ENCODE data around the gene MMS22L.
"Not testable (repeated sequence)": the region's sequence is repeated elsewhere in the genome, so short reads cannot be mapped to it uniquely, and the experiment has no call there.

The MMS22L gene

GRCh38 chr6:97218912-97219311, 64.1 kb downstream of the MMS22L start:
- no peak for DNase-seq

- no peak for DNase-seq
Observed at GRCh38 chr6:97215157-97215769, 67.8 kb downstream of the MMS22L start.

DNA sequence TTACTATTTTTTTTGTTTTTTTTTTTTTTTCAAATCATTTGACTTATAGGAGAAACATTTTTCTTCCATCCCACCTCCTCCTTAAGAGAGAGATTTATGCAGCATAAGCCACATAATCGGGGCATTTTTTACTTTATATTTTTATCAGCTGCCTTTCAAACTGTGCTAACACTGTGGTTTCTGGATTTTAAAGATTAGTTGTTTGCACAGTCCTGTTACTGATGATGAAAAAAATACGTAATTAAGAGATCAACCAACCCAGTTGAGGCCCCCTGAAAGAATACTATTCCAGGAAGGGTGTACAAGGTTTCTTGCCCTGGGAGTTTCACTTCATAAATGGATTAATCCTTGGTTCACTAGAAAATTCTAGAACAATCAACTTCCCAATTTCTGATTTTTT, 68.3 kb downstream of the MMS22L start:
- no peak for DNase-seq

DNA sequence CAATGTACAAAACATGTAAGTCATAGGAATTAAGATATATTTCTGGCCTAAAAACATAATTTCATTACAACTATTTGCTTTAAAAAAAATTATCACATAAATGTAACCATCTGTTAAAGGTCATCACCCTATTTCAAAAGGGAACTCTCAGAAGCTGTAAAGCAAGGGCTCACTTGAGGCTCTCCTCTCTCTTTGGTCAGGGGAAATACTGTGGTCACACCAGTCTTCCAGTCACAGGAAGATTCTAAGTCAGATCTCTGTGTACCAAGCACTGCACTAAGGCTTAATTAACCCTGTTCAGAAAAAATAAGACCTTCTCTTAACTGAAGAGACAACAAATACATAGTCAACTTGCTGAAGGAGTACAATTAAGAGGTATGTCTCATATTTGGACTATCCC, 75.6 kb downstream of the MMS22L start:
- DNase-seq, result no peak

GRCh38 chr6:97205966-97206365, 77.0 kb downstream of the MMS22L start:
- DNase-seq, result no peak

DNA sequence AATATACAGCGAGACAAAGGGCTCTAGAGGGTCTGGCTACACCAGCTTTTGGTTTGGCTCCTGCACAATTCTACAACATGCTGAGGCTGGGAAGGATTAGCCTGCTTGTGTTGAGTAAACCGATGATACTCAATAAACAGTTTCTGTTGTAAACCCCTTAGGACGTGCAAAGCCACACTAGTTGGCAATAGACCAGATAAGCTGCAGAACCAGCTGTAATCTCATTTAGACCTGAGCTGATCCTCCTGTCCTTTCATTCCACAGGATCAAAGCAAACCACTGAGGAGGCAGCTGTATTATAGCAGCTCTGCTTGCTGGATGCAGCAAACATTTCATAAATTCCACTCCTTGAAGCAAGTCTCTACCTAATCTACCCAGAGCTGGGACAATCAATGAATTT, 79.7 kb downstream of the MMS22L start:
- no peak for DNase-seq

DNA sequence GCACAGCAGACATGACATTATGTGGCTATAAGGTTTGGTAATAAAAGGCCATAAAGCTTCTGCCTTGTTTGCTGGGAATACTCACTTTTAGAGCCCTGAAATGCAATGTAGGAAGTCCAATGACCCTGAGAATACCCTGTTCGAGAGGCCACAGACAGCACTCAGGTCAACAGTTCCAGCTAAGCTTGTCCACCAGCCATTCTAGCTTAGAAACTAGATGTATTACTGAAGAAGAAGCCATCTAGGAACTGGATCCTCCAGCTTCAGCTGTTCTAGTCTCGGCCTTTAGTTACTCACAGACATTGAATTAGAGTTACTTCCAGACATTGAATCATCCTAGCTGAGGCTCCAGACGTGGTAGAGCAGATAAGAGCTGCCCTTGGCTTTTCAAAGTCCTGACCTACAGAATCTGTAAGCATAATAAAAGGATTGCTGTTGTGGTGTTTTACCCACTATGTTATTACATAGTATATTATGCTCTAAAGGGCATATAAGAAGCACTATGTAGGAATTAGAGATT, 84.9 kb downstream of the MMS22L start:
- no peak for DNase-seq

DNA sequence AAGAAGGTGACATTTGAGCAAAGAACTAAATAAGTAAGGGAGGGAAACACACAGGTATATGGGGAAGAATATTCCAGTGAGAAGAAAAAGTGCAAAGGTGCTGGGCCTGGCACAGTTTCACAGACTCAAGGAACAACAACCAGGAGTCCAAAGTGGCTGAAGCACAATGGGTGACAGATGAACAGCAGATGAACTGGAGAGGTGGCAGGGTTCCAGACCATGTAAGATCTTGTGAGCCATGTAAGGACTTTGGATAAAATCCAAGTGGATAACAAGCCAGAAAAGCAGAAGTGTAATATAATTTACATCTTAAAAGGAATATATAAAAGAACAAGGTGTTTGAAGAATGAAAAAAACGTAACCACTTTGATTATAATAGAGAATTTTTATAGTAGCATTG, 87.9 kb downstream of the MMS22L start:
- DNase-seq, result no peak

GRCh38 chr6:97189767-97190166, 93.2 kb downstream of the MMS22L start:
- no peak for DNase-seq

- DNase-seq, result no peak
Observed at GRCh38 chr6:97187951-97188350, 95.1 kb downstream of the MMS22L start.

DNA sequence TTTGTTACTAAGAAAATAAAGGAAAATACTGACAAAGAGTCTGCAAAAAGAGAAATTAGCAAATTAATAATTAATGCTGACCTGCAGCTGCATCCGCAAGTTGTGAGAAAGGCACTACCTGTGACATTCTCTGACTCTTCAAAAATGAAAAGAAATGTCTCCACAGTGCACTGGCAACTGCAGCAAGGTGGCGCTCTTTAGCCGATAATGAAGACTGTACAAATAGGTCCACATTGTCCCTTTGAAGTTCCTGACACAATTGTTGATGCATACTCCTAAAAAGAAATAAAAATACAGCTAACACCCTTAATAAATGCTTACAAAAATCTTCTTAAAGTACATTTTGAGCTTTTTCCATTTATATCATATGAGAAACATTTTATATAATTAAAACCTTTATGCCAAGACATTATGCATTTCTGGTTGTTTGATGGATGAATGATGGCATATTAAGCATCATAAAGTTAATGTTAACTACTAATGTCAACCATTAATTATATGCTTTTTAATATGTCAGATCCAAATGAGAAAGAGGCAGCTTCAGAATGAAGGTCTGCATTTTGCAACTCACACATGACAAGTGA, 96.5 kb downstream of the MMS22L start:
- DNase-seq, result peak; percentile 61

- no peak for DNase-seq
Observed at GRCh38 chr6:97177905-97178304, 105.1 kb downstream of the MMS22L start.

- DNase-seq, result no peak
Observed at GRCh38 chr6:97176468-97176867, 106.5 kb downstream of the MMS22L start.

GRCh38 chr6:97175806-97176205, 107.2 kb downstream of the MMS22L start:
- no peak for DNase-seq

- DNase-seq, result no peak
Observed at GRCh38 chr6:97174471-97174870, 108.5 kb downstream of the MMS22L start.

- DNase-seq, result no peak
Observed at GRCh38 chr6:97160280-97160679, 122.7 kb downstream of the MMS22L start.

GRCh38 chr6:97155447-97155846, 127.6 kb downstream of the MMS22L start:
- DNase-seq, result not testable (repeated sequence)

- no peak for DNase-seq
Observed at GRCh38 chr6:97154015-97154414, 129.0 kb downstream of the MMS22L start.

DNA sequence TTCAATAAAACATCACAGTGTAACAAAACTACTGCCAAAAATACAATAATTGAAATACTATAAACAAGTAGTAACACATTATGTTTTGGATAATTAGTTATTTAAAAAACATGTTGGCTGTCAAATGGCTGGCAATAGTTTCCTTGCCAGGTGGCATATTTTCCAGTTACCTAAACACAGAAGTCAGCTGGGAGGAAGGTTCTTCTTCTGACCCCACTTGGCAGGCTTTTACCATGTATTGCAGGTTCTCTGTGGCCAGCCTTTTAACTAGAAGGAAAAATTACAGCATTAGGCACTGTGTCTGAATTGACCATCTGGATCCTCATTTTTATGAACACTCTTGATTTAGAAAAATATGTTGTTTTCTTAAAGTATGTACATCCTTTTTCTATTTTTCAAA, 131.4 kb downstream of the MMS22L start:
- no peak for DNase-seq

DNA sequence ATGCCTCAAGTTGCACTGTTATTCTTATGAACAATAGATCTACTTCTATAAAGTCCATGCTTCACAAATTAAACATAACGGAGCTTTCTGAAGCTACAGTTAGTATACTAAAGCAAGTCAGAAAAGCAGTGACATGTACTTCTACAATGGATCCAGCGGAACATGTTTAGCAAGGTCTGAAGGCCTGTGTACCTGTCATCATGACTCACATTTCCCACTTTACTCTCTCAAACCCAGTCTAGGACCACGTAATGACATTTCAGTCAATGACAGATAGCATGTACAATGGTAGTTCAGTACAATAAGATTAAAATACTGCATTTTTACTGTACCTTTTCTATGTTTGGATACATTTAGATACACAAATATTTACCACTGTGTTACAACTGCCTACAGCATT, 132.1 kb downstream of the MMS22L start:
- DNase-seq, result no peak

DNA sequence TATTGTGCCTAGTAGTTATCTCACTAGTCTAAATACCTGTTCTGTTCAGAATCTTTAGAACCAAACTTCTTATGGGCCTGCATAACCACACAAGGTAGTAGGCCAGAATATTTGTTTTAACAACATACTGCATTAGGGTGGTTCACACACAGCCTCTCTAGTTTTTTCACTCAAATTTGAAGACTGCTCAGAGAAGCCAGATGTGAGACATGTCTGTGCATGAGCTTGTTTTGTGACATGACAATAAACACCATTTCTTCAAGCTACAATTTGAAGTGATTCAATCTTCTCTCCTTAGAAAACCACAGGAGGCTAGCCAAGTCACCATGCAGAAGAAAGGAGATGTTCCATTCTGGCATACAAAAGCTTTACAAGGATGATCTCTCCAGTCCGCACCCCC, 135.6 kb downstream of the MMS22L start:
- DNase-seq, result no peak

- no peak for DNase-seq
Observed at GRCh38 chr6:97145691-97146090, 137.3 kb downstream of the MMS22L start.

GRCh38 chr6:97141756-97142155, 141.3 kb downstream of the MMS22L start:
- DNase-seq, result no peak

- no peak for DNase-seq
Observed at GRCh38 chr6:97138581-97138980, 144.4 kb downstream of the MMS22L start.
